ENCODE data around the gene C17orf100.

DNA sequence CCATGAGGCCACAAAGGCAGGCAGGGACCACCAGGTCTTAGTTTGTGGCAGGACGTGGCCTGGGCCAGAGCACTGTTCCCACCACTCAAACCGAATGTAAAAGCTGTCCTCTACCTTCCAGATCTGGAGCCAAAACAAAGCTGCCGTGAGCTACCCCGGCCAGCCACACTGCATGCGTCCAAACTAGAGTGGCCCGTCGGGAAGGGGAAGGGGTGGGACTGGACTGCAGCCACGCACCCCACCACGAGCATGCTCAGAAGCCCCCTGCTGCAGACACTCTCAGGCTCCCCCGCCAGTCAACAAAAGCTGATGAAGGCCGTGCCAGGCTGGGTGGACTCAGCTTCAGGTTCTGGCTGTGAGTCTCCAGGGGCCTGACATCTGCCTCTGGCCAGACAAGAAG is 46.4 kb downstream of the C17orf100 start:
- TF ChIP-seq, protein P1, sequence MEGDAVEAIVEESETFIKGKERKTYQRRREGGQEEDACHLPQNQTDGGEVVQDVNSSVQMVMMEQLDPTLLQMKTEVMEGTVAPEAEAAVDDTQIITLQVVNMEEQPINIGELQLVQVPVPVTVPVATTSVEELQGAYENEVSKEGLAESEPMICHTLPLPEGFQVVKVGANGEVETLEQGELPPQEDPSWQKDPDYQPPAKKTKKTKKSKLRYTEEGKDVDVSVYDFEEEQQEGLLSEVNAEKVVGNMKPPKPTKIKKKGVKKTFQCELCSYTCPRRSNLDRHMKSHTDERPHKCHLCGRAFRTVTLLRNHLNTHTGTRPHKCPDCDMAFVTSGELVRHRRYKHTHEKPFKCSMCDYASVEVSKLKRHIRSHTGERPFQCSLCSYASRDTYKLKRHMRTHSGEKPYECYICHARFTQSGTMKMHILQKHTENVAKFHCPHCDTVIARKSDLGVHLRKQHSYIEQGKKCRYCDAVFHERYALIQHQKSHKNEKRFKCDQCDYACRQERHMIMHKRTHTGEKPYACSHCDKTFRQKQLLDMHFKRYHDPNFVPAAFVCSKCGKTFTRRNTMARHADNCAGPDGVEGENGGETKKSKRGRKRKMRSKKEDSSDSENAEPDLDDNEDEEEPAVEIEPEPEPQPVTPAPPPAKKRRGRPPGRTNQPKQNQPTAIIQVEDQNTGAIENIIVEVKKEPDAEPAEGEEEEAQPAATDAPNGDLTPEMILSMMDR (conservative IDR thresholded peaks at IDR 0.05; ENCODE audit: low read length) = no peak
- no peak for TF ChIP-seq EZH2phosphoT487 (IDR thresholded peaks at IDR 0.05; ENCODE audit: borderline replicate concordance)
